ENCODE data around the gene TSSK2.

Gene TSSK2

DNA sequence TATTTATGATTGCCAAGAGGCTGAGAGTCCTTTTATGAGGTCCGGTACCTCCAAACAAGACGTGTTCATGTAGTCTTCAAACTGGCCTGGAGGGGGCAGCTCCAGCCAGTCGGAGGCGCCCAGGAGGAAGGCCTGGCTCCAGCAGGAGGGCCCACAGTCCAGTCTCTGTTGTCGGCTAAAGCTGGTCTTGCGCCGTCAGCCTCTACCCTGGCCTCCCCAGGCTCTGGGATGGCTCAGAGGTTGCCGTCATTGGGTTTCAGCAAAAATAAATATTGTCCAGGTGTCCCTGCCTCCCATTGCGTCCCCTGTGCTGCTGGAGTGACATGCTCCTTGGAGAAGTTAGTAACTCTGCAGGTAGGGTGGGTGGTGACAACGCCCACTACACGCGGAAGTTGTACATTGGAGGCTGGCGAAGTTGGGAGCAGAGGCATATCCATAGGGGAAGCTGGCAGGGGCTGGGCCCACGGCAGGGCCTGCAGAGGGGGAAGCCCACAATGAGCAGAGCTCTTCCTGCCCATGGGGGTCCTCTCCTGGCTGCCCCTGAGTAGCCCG is 48.5 kb downstream of the TSSK2 start:
- no peaks in the 10 kb centered on the region for H4K20me1 ChIP-seq (ENCODE audit: insufficient read depth, low read length)
- H3K79me2 ChIP-seq (ENCODE audit: insufficient read depth, low read length): no peaks in the 10 kb centered on the region
- peak overlapping the region; percentile 82 for H3K4me3 ChIP-seq (ENCODE audit: low read depth, low read length, poor library complexity, severe bottlenecking)
- H3K9ac ChIP-seq (ENCODE audit: low read length): peak overlapping the region; percentile 77
- no peak for TF ChIP-seq EZH2 (IDR thresholded peaks at IDR 0.05; ENCODE audit: borderline replicate concordance, low read length)
- TF ChIP-seq, protein P1, sequence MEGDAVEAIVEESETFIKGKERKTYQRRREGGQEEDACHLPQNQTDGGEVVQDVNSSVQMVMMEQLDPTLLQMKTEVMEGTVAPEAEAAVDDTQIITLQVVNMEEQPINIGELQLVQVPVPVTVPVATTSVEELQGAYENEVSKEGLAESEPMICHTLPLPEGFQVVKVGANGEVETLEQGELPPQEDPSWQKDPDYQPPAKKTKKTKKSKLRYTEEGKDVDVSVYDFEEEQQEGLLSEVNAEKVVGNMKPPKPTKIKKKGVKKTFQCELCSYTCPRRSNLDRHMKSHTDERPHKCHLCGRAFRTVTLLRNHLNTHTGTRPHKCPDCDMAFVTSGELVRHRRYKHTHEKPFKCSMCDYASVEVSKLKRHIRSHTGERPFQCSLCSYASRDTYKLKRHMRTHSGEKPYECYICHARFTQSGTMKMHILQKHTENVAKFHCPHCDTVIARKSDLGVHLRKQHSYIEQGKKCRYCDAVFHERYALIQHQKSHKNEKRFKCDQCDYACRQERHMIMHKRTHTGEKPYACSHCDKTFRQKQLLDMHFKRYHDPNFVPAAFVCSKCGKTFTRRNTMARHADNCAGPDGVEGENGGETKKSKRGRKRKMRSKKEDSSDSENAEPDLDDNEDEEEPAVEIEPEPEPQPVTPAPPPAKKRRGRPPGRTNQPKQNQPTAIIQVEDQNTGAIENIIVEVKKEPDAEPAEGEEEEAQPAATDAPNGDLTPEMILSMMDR (IDR thresholded peaks at IDR 0.05; ENCODE audit: low read length): peak; percentile 76
- H3K27me3 ChIP-seq (ENCODE audit: insufficient read depth, low read length): no peaks in the 10 kb centered on the region; the same call in 1 of the 2 replicates
- no peaks in the 10 kb centered on the region for H3F3A ChIP-seq (ENCODE audit: insufficient read depth, low read length)
- peaks cover 40% of the 10 kb centered on the region for H3K4me1 ChIP-seq (ENCODE audit: insufficient read depth, low read length, severe bottlenecking)
- no peaks in the 10 kb centered on the region for H3K9me2 ChIP-seq (ENCODE audit: low read depth, low read length)
- no peaks in the 10 kb centered on the region for H3K9me3 ChIP-seq (ENCODE audit: low read length)
- peak overlapping the region; percentile 92 for H3K4me2 ChIP-seq (ENCODE audit: low read length)
- peaks cover 7% of the 10 kb centered on the region; the same call in 1 of the 2 replicates for H3K36me3 ChIP-seq (ENCODE audit: insufficient read depth, low read length)
- H3K27ac ChIP-seq (ENCODE audit: low read depth, low read length, poor library complexity, severe bottlenecking): no peak overlapping the region
- H2AFZ ChIP-seq (ENCODE audit: low read length): no peak overlapping the region

DNA sequence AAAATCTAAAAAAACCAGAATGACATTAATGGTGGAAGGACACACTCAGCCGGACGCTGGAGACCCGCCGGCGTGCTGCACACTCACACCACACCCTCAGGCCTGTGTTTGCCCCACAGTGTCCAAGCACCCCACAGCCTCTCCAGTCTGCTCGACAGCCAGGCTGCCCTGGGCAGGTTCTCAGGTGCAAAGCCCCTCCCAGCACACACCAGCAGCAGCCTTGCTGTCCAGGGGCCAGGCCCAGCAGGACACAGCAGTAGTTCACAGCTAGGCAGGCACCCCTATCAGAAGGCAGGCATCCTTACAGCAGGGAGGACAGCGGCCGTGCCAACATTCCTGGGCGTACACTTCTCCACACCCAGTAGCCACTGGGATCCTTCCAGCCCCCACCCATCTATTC is 49.1 kb downstream of the TSSK2 start:
- Histone ChIP-seq H3K4me3 (ENCODE audit: low read depth, low read length, poor library complexity, severe bottlenecking) (no peak overlapping the region), H4K20me1 (ENCODE audit: insufficient read depth, low read length) (no peaks in the 10 kb centered on the region), H3K27ac (ENCODE audit: low read depth, low read length, poor library complexity, severe bottlenecking) (no peak overlapping the region), H3F3A (ENCODE audit: insufficient read depth, low read length) (no peaks in the 10 kb centered on the region), H3K9ac (ENCODE audit: low read length) (no peak overlapping the region), H3K9me3 (ENCODE audit: low read length) (no peaks in the 10 kb centered on the region), H3K4me1 (ENCODE audit: insufficient read depth, low read length, severe bottlenecking) (peaks cover 33% of the 10 kb centered on the region), H2AFZ (ENCODE audit: low read length) (no peak overlapping the region), H3K27me3 (ENCODE audit: insufficient read depth, low read length) (no peaks in the 10 kb centered on the region; the same call in 1 of the 2 replicates), H3K79me2 (ENCODE audit: insufficient read depth, low read length) (no peaks in the 10 kb centered on the region), H3K9me2 (ENCODE audit: low read depth, low read length) (no peaks in the 10 kb centered on the region), H3K4me2 (ENCODE audit: low read length) (no peak overlapping the region), H3K36me3 (ENCODE audit: insufficient read depth, low read length) (peaks cover 6% of the 10 kb centered on the region; the same call in 1 of the 2 replicates)
- TF ChIP-seq, protein P1 (IDR thresholded peaks at IDR 0.05; ENCODE audit: low read length): no peak
- TF ChIP-seq EZH2 (IDR thresholded peaks at IDR 0.05; ENCODE audit: borderline replicate concordance, low read length): no peak

DNA sequence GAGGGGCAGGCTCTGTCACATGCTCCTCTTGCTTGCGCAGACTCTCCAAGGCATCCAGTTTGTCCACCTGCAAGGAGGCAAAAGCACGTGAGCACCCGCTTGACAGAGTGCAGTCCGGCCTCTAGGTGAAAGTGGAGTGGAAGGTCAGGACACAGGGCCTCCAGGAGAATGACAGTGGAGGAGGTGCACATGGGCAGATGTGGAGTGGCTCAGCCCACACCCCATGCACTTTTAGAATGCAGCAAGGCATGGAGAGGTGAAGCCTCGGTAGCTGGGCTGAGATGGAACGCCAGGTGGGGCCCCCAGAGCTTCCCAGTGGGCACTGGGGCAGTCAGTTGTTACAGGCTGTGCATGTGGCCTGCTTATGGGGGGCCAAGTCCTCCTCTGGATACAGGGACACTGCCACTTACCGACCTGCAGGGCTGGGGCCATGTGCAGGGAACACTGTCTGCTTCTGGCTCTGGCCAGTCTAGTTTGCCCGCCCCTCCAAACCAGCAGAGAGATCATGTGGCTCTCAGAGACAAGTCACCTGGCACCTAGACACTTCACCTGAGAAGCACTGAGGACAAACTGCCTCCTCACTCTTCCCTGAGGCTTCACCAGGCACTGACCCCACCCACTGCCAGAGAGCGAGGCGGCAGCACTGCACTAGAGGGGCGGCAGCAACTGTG is 49.8 kb downstream of the TSSK2 start:
- Histone ChIP-seq H3K27me3 (ENCODE audit: insufficient read depth, low read length) (no peaks in the 10 kb centered on the region; the same call in 1 of the 2 replicates), H3K4me2 (ENCODE audit: low read length) (no peak overlapping the region), H4K20me1 (ENCODE audit: insufficient read depth, low read length) (no peaks in the 10 kb centered on the region), H3K36me3 (ENCODE audit: insufficient read depth, low read length) (peaks cover 3% of the 10 kb centered on the region; the same call in 1 of the 2 replicates), H3F3A (ENCODE audit: insufficient read depth, low read length) (no peaks in the 10 kb centered on the region), H3K9ac (ENCODE audit: low read length) (no peak overlapping the region), H3K9me3 (ENCODE audit: low read length) (no peaks in the 10 kb centered on the region), H2AFZ (ENCODE audit: low read length) (no peak overlapping the region), H3K27ac (ENCODE audit: low read depth, low read length, poor library complexity, severe bottlenecking) (no peak overlapping the region), H3K9me2 (ENCODE audit: low read depth, low read length) (no peaks in the 10 kb centered on the region), H3K4me1 (ENCODE audit: insufficient read depth, low read length, severe bottlenecking) (peaks cover 27% of the 10 kb centered on the region), H3K79me2 (ENCODE audit: insufficient read depth, low read length) (no peaks in the 10 kb centered on the region), H3K4me3 (ENCODE audit: low read depth, low read length, poor library complexity, severe bottlenecking) (no peak overlapping the region)
- TF ChIP-seq EZH2 (IDR thresholded peaks at IDR 0.05; ENCODE audit: borderline replicate concordance, low read length): no peak
- TF ChIP-seq, protein P1 (IDR thresholded peaks at IDR 0.05; ENCODE audit: low read length): no peak

All from OCI-LY1 (cell line).